NCI-H345 (cell line): Measurements from ENCODE around the gene ZNF562.

Experiments
- DNase-seq: peaks from one replicate; lab custom pipeline; 2025; lab: John Stamatoyannopoulos, UW

ZNF562 gene

DNA sequence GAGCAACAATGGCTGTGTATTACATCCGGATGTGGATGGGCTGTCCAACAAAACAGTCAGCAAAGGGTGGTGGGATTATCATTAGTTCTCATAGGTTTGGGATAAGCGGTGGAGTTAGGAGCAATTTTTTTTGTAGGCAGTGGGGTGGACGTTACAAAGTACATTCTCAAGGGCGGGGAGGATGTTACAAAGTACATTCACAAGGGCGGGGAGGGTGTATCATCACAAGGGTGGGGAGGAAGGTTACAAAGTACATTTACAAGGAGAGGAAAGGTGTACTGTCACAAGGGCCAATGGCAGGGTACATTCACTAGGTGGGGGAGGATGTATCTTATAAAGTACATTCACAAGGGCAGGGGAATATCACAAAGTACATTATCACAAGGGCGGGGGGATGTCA is 33.1 kb downstream of the ZNF562 start:
- no peak for DNase-seq

DNA sequence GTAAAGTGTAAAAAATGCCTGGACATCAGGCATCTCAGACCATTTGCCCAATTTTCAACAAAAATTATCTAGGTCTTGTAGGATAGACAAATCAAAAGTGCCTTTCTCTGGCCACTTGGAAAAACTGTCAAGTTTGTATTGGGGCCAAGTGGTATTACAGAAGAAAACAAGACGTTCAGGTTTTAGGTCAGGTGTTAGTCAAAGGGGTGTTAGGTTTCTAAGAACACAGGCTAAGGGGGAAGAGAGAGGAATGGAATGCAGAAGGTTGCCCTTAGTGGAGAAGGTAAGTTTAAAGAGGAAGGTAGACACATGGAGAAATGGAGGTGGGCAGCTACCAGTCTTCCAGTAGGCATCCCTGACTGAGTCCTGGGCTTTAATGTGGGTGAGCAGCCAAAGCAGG is 33.9 kb downstream of the ZNF562 start:
- no peak for DNase-seq

DNA sequence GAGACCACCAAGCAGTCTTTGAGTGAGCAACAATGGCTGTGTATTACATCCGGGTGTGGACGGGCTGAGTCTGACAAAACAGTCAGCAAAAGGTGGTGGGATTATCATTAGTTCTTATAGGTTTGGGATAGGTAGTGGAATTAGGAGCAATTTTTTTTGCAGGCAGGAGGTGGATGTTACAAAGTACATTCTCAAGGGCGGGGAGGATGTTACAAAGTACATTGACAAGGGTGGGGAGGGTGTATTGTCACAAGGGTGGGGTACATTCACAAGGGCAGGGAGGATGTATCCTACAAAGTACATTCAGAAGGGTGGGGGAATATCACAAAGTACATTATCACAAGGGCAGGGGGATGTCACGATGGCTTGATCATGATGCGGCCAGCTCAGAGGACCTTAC is 38.9 kb downstream of the ZNF562 start:
- DNase-seq: no peak

DNA sequence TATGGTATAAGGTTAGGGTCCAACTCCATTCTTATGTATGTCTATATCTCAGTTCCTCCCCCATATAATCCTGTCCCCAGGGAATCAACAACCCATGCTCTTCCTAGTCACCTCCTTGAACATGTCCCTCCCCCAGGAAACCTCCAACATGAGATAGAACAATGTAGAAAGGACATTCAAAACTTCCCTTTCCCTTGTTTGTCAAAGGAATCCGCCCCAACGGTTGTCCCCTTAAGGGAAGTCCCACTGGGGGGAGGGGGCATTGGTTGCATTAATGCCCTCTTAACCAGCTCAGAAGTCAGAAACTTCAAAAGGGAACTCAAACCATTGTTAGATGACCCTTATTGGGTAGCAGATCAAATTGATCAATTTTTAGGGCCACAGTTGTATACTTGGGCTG is 47.0 kb downstream of the ZNF562 start:
- DNase-seq: no peak

DNA sequence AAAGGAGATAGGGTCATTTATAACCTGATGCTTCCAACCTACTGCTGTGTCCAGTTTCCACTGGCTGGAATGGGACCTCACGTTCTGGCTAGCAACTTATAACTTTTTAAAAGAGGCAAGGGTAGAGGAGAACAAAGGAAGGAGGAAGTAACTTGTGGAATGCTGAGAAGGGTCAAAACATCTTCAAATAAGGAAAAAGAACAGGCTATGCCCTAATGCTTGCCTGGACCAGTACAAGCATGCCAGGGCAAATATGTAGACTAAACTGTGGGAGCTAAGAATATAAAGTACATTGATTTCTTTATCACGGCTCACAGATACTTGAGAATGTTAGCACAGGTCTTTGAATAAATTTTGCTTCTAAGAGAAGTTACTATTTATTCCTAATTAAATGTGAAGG is 52.4 kb downstream of the ZNF562 start:
- no peak for DNase-seq

DNA sequence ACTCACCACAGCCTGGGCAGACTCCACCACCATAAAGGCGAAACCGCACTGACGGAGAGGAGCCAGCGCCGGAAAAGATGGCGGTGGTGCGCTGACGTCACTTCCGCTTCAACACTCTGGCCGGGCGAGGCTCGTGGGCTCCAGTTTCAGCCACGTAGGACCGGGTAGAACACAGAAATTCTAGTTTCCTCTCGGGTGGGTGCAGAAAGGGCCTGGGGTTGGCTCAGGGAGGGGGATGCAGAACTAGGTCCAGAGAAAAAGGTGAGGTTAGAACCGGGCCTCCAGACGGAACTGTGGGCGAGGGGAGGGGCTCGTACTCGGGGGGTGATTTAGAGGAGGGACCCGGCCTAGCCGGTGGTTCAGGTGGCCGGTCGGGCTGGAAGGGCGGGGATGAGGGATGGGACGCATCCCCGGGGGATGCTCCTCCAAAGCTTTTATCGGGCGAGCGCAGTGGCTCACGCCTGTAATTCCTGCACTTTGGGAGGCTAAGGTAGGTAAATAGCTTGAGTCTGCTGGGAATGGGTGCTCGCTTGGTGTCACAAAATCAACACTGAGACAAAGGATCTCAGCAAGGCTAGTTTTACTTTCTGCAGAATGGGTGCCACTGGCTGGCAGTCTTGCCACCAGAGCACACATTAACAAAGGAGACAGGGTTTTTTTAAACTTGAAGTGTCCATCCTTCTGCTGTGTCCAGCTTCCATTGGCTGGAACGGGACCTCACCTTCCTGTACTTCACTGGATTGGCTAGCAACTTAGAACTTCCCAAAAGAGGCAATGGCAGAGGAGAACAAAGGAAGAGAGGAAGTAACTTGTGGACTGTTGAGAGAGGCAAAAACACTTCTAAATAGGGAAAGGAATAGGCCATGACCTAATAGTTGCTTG is 53.5 kb downstream of the ZNF562 start, which contains the start of gene ZNF561:
TSS of gene ZNF561 (minus strand) at position 77 of the 882 bp plus-strand sequence. CDS start 1,776 bp downstream, outside the sequence.
- peak; percentile 86 for DNase-seq

DNA sequence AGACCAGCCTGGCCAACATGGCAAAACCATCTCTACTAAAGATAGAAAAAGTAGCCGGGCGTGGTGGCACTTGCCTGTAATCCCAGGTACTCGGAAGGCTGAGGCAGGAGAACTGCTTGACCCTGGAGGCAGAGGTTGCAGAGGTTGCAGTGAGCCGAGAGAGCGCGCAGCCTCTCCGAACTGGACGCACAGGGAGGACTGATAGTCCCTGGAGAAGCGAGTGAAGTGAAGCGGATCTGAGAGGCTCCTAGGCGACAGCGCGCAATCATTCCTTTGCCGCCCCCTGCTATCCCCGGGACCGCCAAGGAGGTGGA is 54.1 kb downstream of the ZNF562 start:
- no peak for DNase-seq

DNA sequence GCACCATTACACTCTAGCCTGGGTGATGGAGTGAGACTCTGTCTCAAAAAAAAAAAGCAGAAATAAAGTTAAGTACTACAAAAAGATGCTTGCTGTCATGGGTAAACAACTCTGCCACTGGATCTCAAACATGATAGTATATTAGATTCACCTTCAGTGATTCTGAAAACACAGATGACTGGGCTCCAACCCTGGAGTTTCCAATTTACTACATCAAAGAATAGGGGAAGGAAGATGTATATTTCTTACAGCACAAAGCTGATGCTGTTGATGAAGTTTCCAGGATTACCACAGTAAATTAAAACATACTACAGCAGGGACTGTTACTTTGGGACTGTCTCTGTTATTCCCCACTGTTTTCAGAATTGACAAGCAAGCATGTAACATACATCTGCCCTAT is 59.1 kb downstream of the ZNF562 start:
- no peak for DNase-seq

DNA sequence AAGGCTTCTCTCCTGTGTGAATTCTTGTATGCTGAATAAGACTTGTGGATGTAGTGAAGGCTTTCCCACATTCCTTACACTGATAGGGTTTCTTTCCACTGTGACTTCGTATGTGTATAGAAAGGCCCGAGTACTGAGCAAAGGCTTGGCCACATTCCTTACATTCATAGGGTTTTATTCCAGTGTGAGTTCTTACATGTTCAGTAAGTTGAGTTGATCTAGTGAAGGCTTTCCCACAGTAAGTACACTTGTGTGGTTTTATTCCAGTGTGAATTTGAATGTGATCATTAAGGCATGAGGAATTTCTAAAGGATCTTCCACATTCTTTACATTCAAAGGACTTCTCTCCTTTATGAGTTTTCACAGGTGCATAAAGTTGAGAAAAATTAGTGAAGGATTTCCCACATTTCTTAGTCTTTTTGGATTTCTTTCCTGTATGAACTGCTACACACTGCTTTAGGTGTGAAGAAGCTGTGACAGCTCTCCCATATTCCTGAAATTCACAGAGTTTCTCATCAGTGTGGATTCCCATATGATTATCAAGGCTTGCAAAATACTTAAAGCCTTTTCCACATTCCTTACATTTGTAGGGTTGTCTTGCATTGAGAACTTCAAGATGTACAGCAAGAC is 64.3 kb downstream of the ZNF562 start:
- DNase-seq: no peak

DNA sequence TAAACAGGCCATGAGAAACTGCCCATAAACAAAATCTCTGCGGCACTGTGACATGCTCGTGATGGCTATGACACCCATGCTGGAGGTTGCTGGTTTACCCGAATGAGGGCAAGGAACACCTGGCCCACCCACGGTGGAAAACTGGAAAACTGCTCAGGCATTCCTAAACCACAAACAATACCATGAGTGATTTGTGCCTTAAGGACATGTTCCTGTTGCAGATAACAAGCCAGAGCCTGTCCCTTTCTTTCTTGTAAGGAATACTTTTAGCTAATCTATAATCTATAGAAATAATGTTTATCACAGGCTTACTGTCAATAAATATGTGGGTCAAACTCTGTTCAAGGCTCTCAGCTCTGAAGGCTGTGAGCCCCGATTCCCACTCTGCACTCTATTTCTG is 66.0 kb downstream of the ZNF562 start:
- DNase-seq: no peak

DNA sequence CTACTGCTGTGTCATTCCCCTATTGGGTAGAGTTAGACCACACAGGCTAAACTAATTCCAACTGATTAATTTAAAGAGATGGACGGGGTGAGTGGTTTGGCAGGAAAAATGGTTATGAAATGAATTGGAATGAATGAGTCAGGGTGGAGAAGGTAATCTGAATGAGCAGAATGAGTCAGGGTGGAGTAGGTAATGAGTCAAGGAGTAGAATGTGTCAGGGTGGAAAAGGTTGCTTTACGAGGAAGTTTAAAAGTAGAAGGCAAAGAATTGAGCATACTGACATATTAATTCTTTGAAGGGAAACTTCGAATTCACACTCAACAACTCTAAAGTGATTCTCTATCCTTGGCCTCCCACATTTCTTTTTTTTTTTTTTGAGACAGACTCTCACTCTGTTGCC is 77.9 kb downstream of the ZNF562 start:
- DNase-seq: no peak
